ENCODE data around the gene CALU.

Gene CALU

DNA sequence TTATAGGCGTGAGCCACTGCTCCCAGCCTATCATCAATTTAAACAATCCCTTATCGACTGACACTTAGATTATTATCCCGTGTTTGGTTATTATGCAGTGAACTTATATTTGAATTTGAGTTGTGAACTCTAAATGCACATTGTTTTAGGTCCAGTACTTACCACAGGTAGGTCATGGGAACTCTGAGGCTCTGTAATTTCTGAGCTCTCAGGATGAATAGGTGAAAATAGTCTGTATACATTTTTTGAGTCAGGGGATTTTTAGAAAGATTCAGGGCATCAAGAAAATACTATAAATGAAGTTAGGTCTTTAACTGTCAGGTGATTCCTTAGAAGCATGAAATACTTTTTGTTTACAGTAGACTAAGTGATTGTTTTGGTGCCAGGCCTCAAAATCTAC lies 61.4 kb downstream of the CALU start:
- no peak overlapping the region for H3K9ac ChIP-seq
- H3K4me3 ChIP-seq: no peak overlapping the region
- H3K36me3 ChIP-seq: peaks cover 29 to 77% (median 58%) of the 10 kb centered on the region in 11 experiments
- no peaks in the 10 kb centered on the region for H3K27me3 ChIP-seq
- H3K9me3 ChIP-seq (replicated peaks in 1 of 11): no peaks in the 10 kb centered on the region
- H3K27ac ChIP-seq: no peak overlapping the region
- no peak overlapping the region for H3K4me2 ChIP-seq
- H4K20me1 ChIP-seq: no peaks in the 10 kb centered on the region
- no peak for TF ChIP-seq Cebpa-rat (IDR thresholded peaks at IDR 0.05)
- H3K4me1 ChIP-seq: peaks cover 0 to 30% (median 2%) of the 10 kb centered on the region in 10 experiments; a peak in 7 of 20 replicates

DNA sequence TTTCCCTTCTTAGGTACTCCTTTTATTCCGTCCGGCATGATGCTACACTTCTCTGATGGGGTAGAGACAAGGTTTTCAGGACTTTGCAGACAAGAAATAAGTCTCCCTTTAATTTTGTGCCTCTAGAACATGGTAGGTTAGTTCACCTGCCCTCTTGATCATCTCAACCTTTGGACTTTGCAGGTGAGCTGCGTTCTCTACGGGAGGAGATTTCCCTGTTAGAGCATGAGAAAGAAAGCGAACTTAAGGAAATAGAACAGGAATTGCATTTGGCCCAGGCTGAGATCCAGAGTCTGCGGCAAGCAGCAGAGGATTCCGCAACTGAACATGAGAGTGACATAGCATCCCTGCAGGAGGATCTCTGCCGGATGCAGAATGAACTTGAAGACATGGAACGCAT lies 61.8 kb downstream of the CALU start:
- Histone ChIP-seq H3K9me3 (replicated peaks in 1 of 11) (no peaks in the 10 kb centered on the region), H3K27me3 (no peaks in the 10 kb centered on the region), H3K4me2 (no peak overlapping the region), H4K20me1 (no peaks in the 10 kb centered on the region), H3K4me1 (peaks cover 0 to 26% (median 2%) of the 10 kb centered on the region in 10 experiments; a peak in 7 of 20 replicates), H3K9ac (no peak overlapping the region), H3K36me3 (peaks cover 34 to 77% (median 59%) of the 10 kb centered on the region in 11 experiments), H3K27ac (no peak overlapping the region), H3K4me3 (no peak overlapping the region)
- no peak for TF ChIP-seq Cebpa-rat (IDR thresholded peaks at IDR 0.05)

DNA sequence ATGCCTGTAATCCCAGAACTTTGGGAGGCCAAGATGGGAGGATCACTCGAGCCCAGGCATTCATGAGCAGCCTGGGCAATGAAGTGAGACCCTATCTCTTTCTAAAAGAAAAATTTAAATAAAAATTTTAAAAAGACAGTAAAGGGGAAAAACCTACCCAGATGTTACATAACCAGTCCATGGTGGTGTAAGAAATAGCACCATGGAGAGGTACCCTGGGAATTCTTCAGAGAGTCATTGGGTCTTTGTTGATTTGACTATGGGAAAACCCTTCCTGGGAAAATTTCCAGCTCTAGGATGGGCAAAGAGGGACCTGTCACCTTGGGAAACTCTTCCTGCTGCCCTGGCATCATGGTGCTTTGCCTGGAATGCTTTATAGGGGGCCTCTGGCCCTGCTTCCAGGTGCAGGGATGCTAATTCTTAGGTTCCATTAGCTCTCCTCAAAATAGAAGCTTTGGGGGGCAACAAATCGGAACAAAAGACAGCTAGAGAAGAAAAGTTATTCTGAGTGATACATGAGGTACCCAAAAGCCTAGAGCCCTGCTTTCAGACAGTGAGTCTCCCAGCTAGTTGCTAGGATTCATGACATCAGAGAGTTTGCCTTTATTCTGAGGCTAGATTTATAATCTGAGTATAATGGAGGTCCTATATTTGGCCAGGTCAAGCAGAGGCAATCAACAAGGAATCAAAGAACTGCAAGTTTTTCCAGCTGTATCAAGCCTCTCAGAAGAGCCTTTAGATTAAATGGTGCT lies 62.7 kb downstream of the CALU start:
- TF ChIP-seq Cebpa-rat (IDR thresholded peaks at IDR 0.05): no peak
- 0 out of 22 replicates have a peak, but pooled peaks cover 0 to 4% (median 0%) of the 10 kb centered on the region in 11 experiments for H4K20me1 ChIP-seq
- H3K4me2 ChIP-seq: no peak overlapping the region
- H3K4me3 ChIP-seq: no peak overlapping the region
- H3K36me3 ChIP-seq: peaks cover 42 to 86% (median 67%) of the 10 kb centered on the region in 11 experiments
- no peak overlapping the region for H3K9ac ChIP-seq
- peaks cover 0 to 18% (median 2%) of the 10 kb centered on the region in 10 experiments; a peak in 7 of 20 replicates for H3K4me1 ChIP-seq
- H3K27me3 ChIP-seq: no peaks in the 10 kb centered on the region
- no peaks in the 10 kb centered on the region for H3K9me3 ChIP-seq (replicated peaks in 1 of 11)
- no peak overlapping the region for H3K27ac ChIP-seq

DNA sequence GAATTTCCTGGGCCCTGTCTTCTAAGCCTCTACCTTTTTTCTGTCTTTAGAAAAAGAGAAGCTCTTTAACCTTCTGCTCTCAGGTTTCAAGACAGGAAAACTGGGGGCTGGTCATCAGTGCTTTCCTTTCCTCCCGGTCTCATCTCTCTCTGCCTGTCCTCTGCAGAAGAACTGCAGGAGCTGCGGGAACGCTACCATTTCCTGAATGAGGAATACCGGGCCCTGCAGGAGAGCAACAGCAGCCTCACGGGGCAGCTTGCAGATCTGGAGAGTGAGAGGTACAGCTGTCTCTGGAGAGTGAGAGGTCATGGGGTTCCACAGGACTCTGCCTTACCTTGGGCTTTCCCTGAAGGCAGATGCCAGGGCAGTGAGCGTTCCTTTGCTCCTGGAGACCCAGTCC lies 65.3 kb downstream of the CALU start:
- Histone ChIP-seq H3K9ac (no peak overlapping the region), H3K36me3 (peaks cover 54 to 90% (median 84%) of the 10 kb centered on the region in 11 experiments), H3K4me1 (peaks cover 0 to 4% (median under 1%) of the 10 kb centered on the region in 10 experiments; a peak in 7 of 20 replicates)

DNA sequence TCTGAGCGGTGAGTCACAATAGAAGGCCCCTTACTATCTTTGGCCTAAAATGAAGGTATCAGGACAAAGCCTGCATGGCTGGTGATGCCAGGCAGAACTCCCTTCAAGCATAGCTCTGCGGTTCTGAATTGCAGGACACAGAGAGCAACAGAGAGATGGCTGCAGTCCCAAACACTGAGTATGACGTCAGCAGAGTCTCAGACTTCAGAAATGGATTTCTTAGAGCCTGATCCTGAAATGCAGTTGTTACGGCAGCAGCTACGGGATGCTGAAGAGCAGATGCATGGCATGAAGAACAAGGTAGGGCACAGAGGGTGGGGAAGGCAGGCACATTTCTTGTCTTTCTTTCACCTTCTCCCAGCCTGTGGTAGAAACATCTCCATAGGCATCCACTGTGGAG lies 66.1 kb downstream of the CALU start:
- no peak overlapping the region for H3K4me3 ChIP-seq
- H3K9ac ChIP-seq: no peak overlapping the region
- TF ChIP-seq Cebpa-rat (IDR thresholded peaks at IDR 0.05): no peak
- H3K4me1 ChIP-seq: peaks cover 0 to 7% (median 4%) of the 10 kb centered on the region in 10 experiments; a peak in 2 of 20 replicates
- no peaks in the 10 kb centered on the region for H3K27me3 ChIP-seq
- H4K20me1 ChIP-seq: 0 out of 22 replicates have a peak, but pooled peaks cover 0 to 4% (median 0%) of the 10 kb centered on the region in 11 experiments
- peaks cover 54 to 97% (median 89%) of the 10 kb centered on the region in 11 experiments for H3K36me3 ChIP-seq
- H3K27ac ChIP-seq: no peak overlapping the region
- H3K9me3 ChIP-seq (replicated peaks in 1 of 11): no peaks in the 10 kb centered on the region
- no peak overlapping the region for H3K4me2 ChIP-seq

More for the DNA sequence above, 65.3 kb downstream of the CALU start:
- Histone ChIP-seq H3K4me2 (no peak overlapping the region), H3K27ac (no peak overlapping the region), H3K27me3 (no peaks in the 10 kb centered on the region), H3K9me3 (replicated peaks in 1 of 11) (no peaks in the 10 kb centered on the region), H4K20me1 (0 out of 22 replicates have a peak, but pooled peaks cover 0 to 4% (median 0%) of the 10 kb centered on the region in 11 experiments), H3K4me3 (no peak overlapping the region)
- TF ChIP-seq Cebpa-rat (IDR thresholded peaks at IDR 0.05): no peak

DNA sequence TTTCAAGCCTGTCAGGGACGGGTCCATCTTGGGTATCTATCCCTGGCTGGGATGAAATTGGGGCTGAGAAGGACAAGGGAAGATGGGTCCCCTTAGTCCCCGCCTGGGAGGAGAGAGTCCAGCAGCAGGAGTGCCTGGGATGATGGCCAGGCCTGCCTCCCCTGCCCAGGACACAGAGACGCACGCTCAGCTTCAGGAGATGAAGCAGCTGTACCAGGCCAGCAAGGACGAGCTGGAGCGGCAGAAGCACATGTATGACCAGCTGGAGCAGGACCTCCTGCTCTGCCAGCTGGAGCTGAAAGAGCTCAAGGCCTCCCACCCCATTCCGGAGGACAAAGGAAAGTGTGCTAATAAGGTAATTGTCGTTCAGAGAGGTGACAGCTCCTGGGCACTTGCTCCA lies 68.0 kb downstream of the CALU start:
- TF ChIP-seq Cebpa-rat (IDR thresholded peaks at IDR 0.05): no peak
- Histone ChIP-seq H3K9me3 (replicated peaks in 1 of 11) (no peaks in the 10 kb centered on the region), H3K27ac (no peak overlapping the region), H3K4me1 (peaks cover 4 to 9% (median 7%) of the 10 kb centered on the region in 10 experiments; a peak in 13 of 20 replicates), H3K27me3 (no peaks in the 10 kb centered on the region), H3K4me3 (no peak overlapping the region), H3K4me2 (no peak overlapping the region), H3K36me3 (peaks cover 41 to 94% (median 79%) of the 10 kb centered on the region in 11 experiments), H4K20me1 (0 out of 22 replicates have a peak, but pooled peaks cover 0 to 4% (median 0%) of the 10 kb centered on the region in 11 experiments), H3K9ac (no peak overlapping the region)

DNA sequence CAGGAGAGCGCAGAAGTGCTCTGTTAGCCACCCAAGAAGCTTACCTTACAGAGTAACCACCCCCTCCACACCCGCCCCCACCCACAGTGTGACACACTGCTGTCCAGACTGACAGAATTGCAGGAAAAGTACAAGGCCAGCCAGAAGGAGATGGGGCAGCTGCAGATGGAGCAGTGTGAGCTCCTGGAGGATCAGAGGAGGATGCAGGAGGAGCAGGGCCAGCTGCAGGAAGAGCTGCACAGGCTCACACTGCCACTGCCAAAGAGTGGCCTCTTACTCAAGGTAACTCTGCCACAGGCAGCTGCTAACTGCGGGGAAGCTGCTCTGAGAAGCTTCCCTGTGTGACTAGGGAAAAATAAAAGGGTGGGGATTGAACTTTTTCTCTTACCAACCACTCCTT lies 70.2 kb downstream of the CALU start:
- no peak for TF ChIP-seq Cebpa-rat (IDR thresholded peaks at IDR 0.05)
- Histone ChIP-seq H4K20me1 (0 out of 22 replicates have a peak, but pooled peaks cover 0 to 4% (median 0%) of the 10 kb centered on the region in 11 experiments), H3K9me3 (replicated peaks in 1 of 11) (no peaks in the 10 kb centered on the region), H3K9ac (no peak overlapping the region), H3K4me2 (no peak overlapping the region), H3K27ac (no peak overlapping the region), H3K4me3 (no peak overlapping the region), H3K4me1 (peaks cover 5 to 31% (median 16%) of the 10 kb centered on the region in 10 experiments; a peak in 16 of 20 replicates), H3K36me3 (peaks cover 32 to 82% (median 62%) of the 10 kb centered on the region in 11 experiments), H3K27me3 (no peaks in the 10 kb centered on the region)

DNA sequence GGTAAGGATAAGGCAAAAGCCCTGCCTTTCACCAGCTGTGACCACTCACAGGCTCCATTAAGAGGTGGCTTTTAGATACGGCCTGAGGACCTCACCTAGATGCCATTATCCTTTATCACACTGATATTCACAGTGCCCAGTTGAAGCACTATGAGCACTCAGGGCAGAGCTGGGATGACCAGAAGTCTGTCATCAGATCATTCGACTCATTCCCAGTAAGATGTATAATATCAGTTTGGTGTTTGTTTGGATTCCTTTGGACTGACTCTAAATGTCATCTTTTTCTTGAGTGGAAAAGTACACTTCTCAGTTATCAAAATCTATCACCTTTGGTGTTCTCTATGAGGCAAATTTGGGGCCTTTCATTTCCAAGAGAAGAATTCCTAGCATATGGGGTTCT lies 71.3 kb downstream of the CALU start:
- Histone ChIP-seq H3K27ac (no peak overlapping the region), H3K27me3 (no peaks in the 10 kb centered on the region), H3K36me3 (peaks cover 25 to 71% (median 54%) of the 10 kb centered on the region in 11 experiments), H3K4me2 (no peak overlapping the region), H3K4me3 (no peak overlapping the region), H3K9me3 (replicated peaks in 1 of 11) (no peaks in the 10 kb centered on the region), H3K9ac (no peak overlapping the region), H3K4me1 (peaks cover 5 to 42% (median 24%) of the 10 kb centered on the region in 10 experiments; a peak in 18 of 20 replicates), H4K20me1 (0 out of 22 replicates have a peak, but pooled peaks cover 0 to 4% (median 0%) of the 10 kb centered on the region in 11 experiments)
- TF ChIP-seq Cebpa-rat (IDR thresholded peaks at IDR 0.05): no peak

DNA sequence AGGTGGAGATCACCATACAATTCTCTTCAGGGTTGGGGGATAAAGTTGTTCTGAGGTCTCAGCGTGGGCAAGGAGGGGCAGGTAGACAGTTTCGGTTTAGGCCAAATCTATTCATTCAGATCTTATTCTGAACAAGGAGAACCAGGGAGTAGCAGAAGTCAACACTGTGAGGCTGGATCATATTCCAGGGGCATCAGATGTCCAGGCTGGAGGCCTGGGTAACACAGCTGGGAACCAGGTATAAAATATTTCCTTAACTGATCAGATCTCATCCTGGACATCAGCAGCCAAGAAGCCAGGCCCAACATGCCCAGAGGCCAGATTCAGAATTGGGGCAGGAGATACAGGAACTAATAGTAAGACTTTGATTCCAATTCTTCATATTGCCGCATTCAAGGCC lies 71.8 kb downstream of the CALU start:
- no peak for TF ChIP-seq Cebpa-rat (IDR thresholded peaks at IDR 0.05)
- peaks cover 20 to 66% (median 49%) of the 10 kb centered on the region in 11 experiments for H3K36me3 ChIP-seq
- H3K9ac ChIP-seq: no peak overlapping the region
- H4K20me1 ChIP-seq: 0 out of 22 replicates have a peak, but pooled peaks cover 0 to 4% (median 0%) of the 10 kb centered on the region in 11 experiments
- H3K4me2 ChIP-seq: no peak overlapping the region
- H3K9me3 ChIP-seq (replicated peaks in 1 of 11): no peaks in the 10 kb centered on the region
- H3K27me3 ChIP-seq: no peaks in the 10 kb centered on the region
- H3K4me3 ChIP-seq: no peak overlapping the region
- H3K27ac ChIP-seq: no peak overlapping the region
- H3K4me1 ChIP-seq: peaks cover 5 to 47% (median 29%) of the 10 kb centered on the region in 10 experiments; a peak in 18 of 20 replicates
